ENCODE results near the gene SOS2. TPM values are rescaled to one million over a fixed set of nuclear protein-coding genes. Genes with fewer than 3 reads are reported as not detected.

The SOS2 gene
- total and polyA plus RNA-seq, 7 donors, result 19.4 to 55.1 (median 45.0) TPM

DNA sequence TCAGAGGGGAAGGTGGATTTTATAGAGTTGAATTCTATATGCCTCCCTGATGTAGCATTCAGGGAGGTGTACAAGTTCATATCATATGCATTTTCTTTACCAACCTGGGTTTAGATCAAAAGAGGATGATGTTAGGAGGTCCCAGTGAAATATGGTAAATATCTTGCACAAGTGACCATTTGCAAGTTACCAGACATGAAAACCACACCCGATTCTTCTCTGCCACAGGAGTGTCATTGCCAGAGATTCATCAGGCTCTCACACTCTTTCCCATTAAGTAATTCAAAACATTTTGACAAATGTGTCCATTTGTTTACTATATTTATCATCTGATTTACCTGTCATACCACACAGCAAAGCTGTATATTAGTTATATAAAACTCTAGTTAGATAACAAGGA is 159.0 kb downstream of the SOS2 start:
- Histone ChIP-seq H3K9me3 (no peaks in the 10 kb centered on the region), H3K4me1 (no peaks in the 10 kb centered on the region), H3K27ac (no peak overlapping the region), H3K4me3 (no peak overlapping the region), H3K27me3 (ENCODE audit: insufficient read depth in 3 of 3, low read length in 2 of 3) (no peaks in the 10 kb centered on the region), H3K36me3 (ENCODE audit: insufficient read depth in 1 of 2, low read depth in 1 of 2) (no peaks in the 10 kb centered on the region)
- DNase-seq, result no peak
- no peak for ATAC-seq
- intact Hi-C loops (cut with DNase I), result no loop called here
- WGBS, 3 donors, result 39 to 85% (median 49%) methylated on average over 1 of the region's 1 CpG
- TF ChIP-seq, protein P1, sequence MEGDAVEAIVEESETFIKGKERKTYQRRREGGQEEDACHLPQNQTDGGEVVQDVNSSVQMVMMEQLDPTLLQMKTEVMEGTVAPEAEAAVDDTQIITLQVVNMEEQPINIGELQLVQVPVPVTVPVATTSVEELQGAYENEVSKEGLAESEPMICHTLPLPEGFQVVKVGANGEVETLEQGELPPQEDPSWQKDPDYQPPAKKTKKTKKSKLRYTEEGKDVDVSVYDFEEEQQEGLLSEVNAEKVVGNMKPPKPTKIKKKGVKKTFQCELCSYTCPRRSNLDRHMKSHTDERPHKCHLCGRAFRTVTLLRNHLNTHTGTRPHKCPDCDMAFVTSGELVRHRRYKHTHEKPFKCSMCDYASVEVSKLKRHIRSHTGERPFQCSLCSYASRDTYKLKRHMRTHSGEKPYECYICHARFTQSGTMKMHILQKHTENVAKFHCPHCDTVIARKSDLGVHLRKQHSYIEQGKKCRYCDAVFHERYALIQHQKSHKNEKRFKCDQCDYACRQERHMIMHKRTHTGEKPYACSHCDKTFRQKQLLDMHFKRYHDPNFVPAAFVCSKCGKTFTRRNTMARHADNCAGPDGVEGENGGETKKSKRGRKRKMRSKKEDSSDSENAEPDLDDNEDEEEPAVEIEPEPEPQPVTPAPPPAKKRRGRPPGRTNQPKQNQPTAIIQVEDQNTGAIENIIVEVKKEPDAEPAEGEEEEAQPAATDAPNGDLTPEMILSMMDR (IDR thresholded peaks at IDR 0.05), result no peak

DNA sequence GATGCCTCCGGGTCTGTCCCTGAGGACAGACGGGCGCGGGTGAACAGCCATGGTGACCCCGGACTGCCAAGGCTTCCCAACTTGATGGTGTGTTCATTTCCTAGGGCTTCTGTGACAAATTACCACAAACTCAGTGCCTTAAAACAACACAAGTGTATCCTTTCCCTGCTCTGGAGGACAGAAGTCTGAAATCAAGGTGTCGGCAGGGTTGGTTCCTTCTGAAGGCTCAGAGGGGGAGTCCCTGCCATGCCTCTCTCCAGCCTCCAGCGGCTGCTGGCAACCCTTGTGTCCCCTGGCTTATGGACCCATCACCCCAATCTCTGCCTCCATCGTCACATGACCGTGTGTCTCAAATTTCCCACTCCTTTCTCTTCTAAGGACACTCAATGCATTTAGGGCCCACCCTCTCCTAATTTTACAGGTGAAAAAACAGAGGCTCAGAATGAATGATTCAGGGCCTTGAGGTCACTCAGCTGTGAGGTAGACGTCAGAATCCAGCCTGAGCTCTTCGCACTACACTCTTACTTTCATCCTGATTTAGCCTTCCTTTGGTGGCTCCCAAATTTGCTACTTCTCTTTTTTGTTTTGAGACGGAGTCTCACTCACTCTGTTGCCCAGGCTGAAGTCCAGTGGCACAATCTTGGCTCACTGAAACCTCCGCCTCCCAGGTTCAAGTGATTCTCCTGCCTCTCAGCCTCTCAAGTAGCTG is 160.4 kb downstream of the SOS2 start:
- Histone ChIP-seq H3K9me3 (no peaks in the 10 kb centered on the region), H3K27ac (no peak overlapping the region), H3K36me3 (ENCODE audit: insufficient read depth in 1 of 2, low read depth in 1 of 2) (no peaks in the 10 kb centered on the region), H3K27me3 (ENCODE audit: insufficient read depth in 3 of 3, low read length in 2 of 3) (no peaks in the 10 kb centered on the region), H3K4me3 (no peak overlapping the region), H3K4me1 (no peaks in the 10 kb centered on the region)
- ATAC-seq (no peak), DNase-seq (no peak)
- WGBS, 3 donors, result 77 to 82% (median 78%) methylated on average over 13 of the region's 13 CpGs
- intact Hi-C loops (cut with DNase I), result no loop called here
- TF ChIP-seq, protein P1 (IDR thresholded peaks at IDR 0.05), result no peak

DNA sequence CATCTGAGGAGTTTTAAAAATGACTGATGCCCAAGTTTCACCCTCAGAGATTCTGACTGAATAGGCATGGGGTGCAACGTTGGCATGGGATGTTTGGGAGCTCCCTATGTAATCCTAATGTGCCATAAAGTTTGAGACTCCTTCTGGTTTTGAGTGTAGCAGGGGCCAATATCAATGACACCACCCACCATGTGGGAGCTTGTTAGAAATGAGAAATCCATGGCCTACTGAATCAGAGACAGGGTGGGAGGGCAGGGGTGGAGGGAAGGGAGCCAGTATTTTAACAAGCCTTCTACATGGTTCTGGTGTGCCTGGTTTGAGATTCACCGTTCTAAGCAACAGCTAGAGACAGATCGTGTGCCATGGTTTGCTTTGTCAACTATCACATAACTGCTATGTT is 161.1 kb downstream of the SOS2 start:
- no peak for ATAC-seq
- Histone ChIP-seq H3K27ac (no peak overlapping the region), H3K4me3 (no peak overlapping the region), H3K4me1 (no peaks in the 10 kb centered on the region), H3K36me3 (ENCODE audit: insufficient read depth in 1 of 2, low read depth in 1 of 2) (no peaks in the 10 kb centered on the region), H3K9me3 (no peaks in the 10 kb centered on the region), H3K27me3 (ENCODE audit: insufficient read depth in 3 of 3, low read length in 2 of 3) (no peaks in the 10 kb centered on the region)
- TF ChIP-seq, protein P1 (IDR thresholded peaks at IDR 0.05), result no peak
- DNase-seq, result no peak
- intact Hi-C loops (cut with DNase I), result no loop called here
- 75 to 85% (median 76%) methylated on average over 3 of the region's 3 CpGs for WGBS, 3 donors

DNA sequence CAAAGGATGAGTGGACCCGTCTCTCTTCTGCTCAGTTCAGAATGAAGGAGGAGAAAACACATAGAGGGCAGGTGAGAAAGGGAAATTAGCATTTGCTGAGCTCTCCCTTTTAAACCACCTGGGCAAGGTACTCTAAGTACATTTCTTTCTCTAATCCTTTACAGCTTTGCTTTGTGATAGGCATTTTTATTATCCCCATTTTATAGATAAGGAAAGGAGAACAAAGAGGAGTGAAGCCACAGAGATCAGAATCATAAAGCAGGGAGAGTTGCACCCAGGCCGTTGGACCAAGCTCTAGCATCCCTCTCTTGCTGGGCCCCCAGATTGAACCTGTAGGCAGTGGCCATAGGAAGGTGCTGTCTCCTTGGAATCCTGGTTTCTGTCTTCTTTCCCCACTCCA is 162.1 kb downstream of the SOS2 start:
- Histone ChIP-seq H3K4me1 (no peaks in the 10 kb centered on the region), H3K27me3 (ENCODE audit: insufficient read depth in 3 of 3, low read length in 2 of 3) (no peaks in the 10 kb centered on the region), H3K36me3 (ENCODE audit: insufficient read depth in 1 of 2, low read depth in 1 of 2) (no peaks in the 10 kb centered on the region), H3K27ac (no peak overlapping the region), H3K4me3 (no peak overlapping the region), H3K9me3 (no peaks in the 10 kb centered on the region)
- DNase-seq (no peak), ATAC-seq (no peak)
- intact Hi-C loops (cut with DNase I), result no loop called here
- TF ChIP-seq, protein P1 (IDR thresholded peaks at IDR 0.05), result no peak
- WGBS, 3 donors, result 55 to 70% (median 68%) methylated on average over 2 of the region's 2 CpGs

DNA sequence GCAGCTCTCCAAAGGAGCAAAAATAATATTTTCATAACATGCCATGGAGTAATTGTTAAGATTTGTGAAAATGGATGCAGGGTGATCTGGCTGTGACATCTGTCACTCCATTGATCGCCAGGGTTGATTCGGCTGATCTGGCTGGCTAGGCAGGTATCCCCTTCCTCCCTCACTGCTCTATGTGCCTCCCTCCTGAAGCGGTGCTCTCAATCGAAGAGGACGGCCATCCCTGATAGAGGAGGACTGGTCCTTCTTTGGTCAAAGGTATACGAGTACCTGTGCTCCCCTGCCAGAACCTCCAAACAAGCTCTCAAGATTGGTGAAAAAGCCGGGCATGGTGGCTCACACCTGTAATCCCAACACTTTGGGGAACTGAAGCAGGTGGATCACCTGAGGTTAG is 162.9 kb downstream of the SOS2 start:
- Histone ChIP-seq H3K4me1 (no peaks in the 10 kb centered on the region), H3K36me3 (ENCODE audit: insufficient read depth in 1 of 2, low read depth in 1 of 2) (no peaks in the 10 kb centered on the region), H3K27me3 (ENCODE audit: insufficient read depth in 3 of 3, low read length in 2 of 3) (no peaks in the 10 kb centered on the region), H3K4me3 (no peak overlapping the region), H3K27ac (no peak overlapping the region), H3K9me3 (no peaks in the 10 kb centered on the region)
- WGBS, 3 donors, result 95 to 97% (median 95%) methylated on average over 7 of the region's 7 CpGs
- TF ChIP-seq, protein P1 (IDR thresholded peaks at IDR 0.05), result no peak
- DNase-seq (no peak), ATAC-seq (no peak)
- intact Hi-C loops (cut with DNase I), result no loop called here

Measured in psoas muscle (tissue), 8 donors.